Chondrocyte (in vitro differentiated cells): Measurements from ENCODE around the gene SOX1. TPM values are rescaled to one million over a fixed set of nuclear protein-coding genes. Genes with fewer than 3 reads are reported as not detected.

Source experiments
- DNase-seq: peaks from one replicate; pipeline ENCODE4 v3.0.0; 2021; ENCODE audit warnings: mixed read lengths, low spot score
- H3K27ac Mint-ChIP-seq: one replicate; pipeline ENCODE4 v1.8.0; 2021; ENCODE audit warnings: mild to moderate bottlenecking, moderate library complexity, mixed read lengths; ENCODE audit not compliant: unreplicated experiment
- H3K27me3 Mint-ChIP-seq: 2 replicates; pipeline ENCODE4 v1.8.0; 2021; ENCODE audit warnings: low read depth, mixed read lengths
- H3K36me3 Mint-ChIP-seq: 2 replicates; pipeline ENCODE4 v1.8.0; 2021; ENCODE audit warnings: low read depth, mixed read lengths
- H3K4me1 Mint-ChIP-seq: 2 replicates; pipeline ENCODE4 v1.8.0; 2021; ENCODE audit warnings: low read depth, mild to moderate bottlenecking, mixed read lengths
- H3K4me3 Mint-ChIP-seq: one replicate; pipeline ENCODE4 v1.8.0; 2021; ENCODE audit warnings: mild to moderate bottlenecking, moderate library complexity, mixed read lengths; ENCODE audit not compliant: unreplicated experiment
- H3K9me3 Mint-ChIP-seq: 2 replicates; pipeline ENCODE4 v1.8.0; 2021; ENCODE audit warnings: low read depth, mixed read lengths
- CTCF ChIP-seq: fragments of 200-600 bp; sonication (generic); IDR thresholded peaks from 2 replicates; pipeline ENCODE4 v1.5.0; 2021; ENCODE audit warnings: antibody characterized with exemption, mild to moderate bottlenecking, moderate library complexity
- total RNA-seq: library from RNA; stranded (reverse); gene quantifications from 3 replicates; pipeline ENCODE4 v1.2.1, GENCODE V29; 2021

The SOX1 gene
- total RNA-seq, 1 donor from 2014 or later, result not detected

- no peak overlapping the region for H3K4me3 Mint-ChIP-seq
- DNase-seq, result no peak
- no peak for TF ChIP-seq CTCF
- H3K27me3 Mint-ChIP-seq, result peaks cover 72% of the 10 kb centered on the region
- peaks cover 7% of the 10 kb centered on the region for H3K36me3 Mint-ChIP-seq
- peaks cover 10% of the 10 kb centered on the region for H3K4me1 Mint-ChIP-seq
- H3K9me3 Mint-ChIP-seq, result no peaks in the 10 kb centered on the region
- no peak overlapping the region for H3K27ac Mint-ChIP-seq
These were observed 8.5 kb upstream of the SOX1 start for GRCh38 chr13:112058519-112058873.

GRCh38 chr13:112058941-112059340, 8.0 kb upstream of the SOX1 start:
- no peak for TF ChIP-seq CTCF
- DNase-seq, result no peak
- peaks cover 7% of the 10 kb centered on the region for H3K36me3 Mint-ChIP-seq
- peaks cover 10% of the 10 kb centered on the region for H3K4me1 Mint-ChIP-seq
- no peak overlapping the region for H3K4me3 Mint-ChIP-seq
- H3K27ac Mint-ChIP-seq, result no peak overlapping the region
- no peaks in the 10 kb centered on the region for H3K9me3 Mint-ChIP-seq
- H3K27me3 Mint-ChIP-seq, result peaks cover 76% of the 10 kb centered on the region

- H3K36me3 Mint-ChIP-seq, result peaks cover 7% of the 10 kb centered on the region
- H3K9me3 Mint-ChIP-seq, result no peaks in the 10 kb centered on the region
- no peak overlapping the region for H3K4me3 Mint-ChIP-seq
- no peak for TF ChIP-seq CTCF
- DNase-seq, result no peak
- no peak overlapping the region for H3K27ac Mint-ChIP-seq
- H3K4me1 Mint-ChIP-seq, result peaks cover 10% of the 10 kb centered on the region
- H3K27me3 Mint-ChIP-seq, result peaks cover 77% of the 10 kb centered on the region
These were observed 7.3 kb upstream of the SOX1 start for GRCh38 chr13:112059457-112060281.

- Mint-ChIP-seq H3K27me3 (peaks cover 76% of the 10 kb centered on the region), H3K9me3 (no peaks in the 10 kb centered on the region), H3K4me1 (peaks cover 6% of the 10 kb centered on the region), H3K27ac (no peak overlapping the region), H3K36me3 (peaks cover 5% of the 10 kb centered on the region), H3K4me3 (no peak overlapping the region)
- no peak for TF ChIP-seq CTCF
- no peak for DNase-seq
These were observed 6.6 kb upstream of the SOX1 start for GRCh38 chr13:112060282-112060830.

GRCh38 chr13:112060899-112061366, 6.0 kb upstream of the SOX1 start:
- TF ChIP-seq CTCF, result no peak
- peaks cover 5% of the 10 kb centered on the region for H3K36me3 Mint-ChIP-seq
- H3K9me3 Mint-ChIP-seq, result no peaks in the 10 kb centered on the region
- H3K27me3 Mint-ChIP-seq, result peaks cover 80% of the 10 kb centered on the region
- no peak for DNase-seq
- no peak overlapping the region for H3K27ac Mint-ChIP-seq
- H3K4me1 Mint-ChIP-seq, result peaks cover 7% of the 10 kb centered on the region
- no peak overlapping the region for H3K4me3 Mint-ChIP-seq
